GM18867 (cell line): ENCODE data around the gene SLC6A12.

Experiments
- ATAC-seq: cut with Tn5 transposase; IDR thresholded peaks from one replicate; pipeline ENCODE4 v1.9.1; 2021; ENCODE audit warnings: mild to moderate bottlenecking, moderate library complexity; ENCODE audit not compliant: unreplicated experiment

SLC6A12 gene

GRCh38 chr12:214003-214741 lies at the start of gene SLC6A12:
SLC6A12 (minus strand) TSS chr12:214157; CDS start chr12:209986, 4,171 bp downstream.
- no peak for ATAC-seq

GRCh38 chr12:263574-263973 lies 49.6 kb upstream of the SLC6A12 start:
- ATAC-seq = no peak

DNA sequence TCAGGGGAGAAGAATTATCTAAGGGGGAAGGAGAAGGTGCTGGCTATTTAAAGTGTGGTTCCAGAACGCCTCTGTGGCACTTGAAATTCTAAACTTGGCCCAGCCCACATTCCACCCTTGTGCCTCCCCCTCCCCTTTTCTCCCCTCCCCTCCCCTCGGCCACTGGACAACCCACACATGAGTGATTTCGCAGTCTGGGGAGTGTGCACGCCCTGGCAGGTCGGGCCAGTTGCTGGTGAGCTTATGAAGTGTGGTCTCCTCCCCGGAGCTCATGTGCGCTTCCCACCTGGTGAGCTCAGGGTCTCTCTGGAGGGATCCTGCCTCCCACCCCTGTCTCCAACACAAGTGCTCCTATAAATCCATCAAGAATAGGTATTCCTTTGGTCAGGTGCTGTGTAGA lies 48.9 kb upstream of the SLC6A12 start, which contains the start of gene SLC6A13:
SLC6A13 (minus strand) TSS at position 20 of the 400 bp plus-strand sequence. CDS start 2,784 bp downstream, outside the sequence.
- no peak for ATAC-seq

DNA sequence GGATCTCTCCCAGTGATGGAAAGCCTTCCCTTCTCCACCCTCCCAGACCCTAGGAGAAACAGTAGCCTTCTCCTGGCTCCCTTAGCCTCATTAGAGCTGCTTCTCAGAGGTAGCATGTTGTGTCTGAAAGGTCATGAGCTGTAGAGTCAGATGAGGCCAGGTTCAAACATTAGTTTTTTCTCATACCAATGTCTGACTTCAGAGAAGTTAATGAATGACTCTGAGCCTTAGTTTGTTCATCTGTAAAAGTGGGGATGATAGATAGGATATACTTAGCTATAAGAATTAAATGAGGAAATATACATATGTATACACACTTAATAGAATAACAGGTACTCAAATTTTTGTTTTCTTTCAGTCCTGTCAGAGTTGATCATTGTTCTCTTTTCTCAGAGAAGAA lies 48.2 kb upstream of the SLC6A12 start:
- ATAC-seq = no peak

GRCh38 chr12:257521-258321 lies 43.8 kb upstream of the SLC6A12 start:
- ATAC-seq = no peak

DNA sequence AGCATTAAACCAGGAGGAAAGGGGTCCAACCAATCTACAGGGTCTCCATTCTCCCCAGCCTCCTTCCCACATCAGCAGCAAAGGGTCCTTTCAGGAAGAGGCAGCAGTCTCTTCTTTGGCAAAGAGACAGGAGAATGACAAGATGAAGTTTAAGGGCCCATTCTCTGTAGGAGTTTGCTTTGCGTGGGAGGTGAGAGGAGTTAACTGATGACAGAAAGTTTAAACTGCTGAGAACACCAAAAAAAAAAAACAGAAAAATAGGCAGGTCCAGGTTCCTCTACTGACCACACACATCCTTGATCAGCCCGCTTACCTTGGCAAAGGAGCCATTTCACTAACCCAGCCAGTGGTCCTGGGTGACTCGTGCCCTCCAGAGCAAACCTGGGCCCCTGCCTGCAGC lies 43.0 kb upstream of the SLC6A12 start:
- no peak for ATAC-seq

- no peak for ATAC-seq
Measured at GRCh38 chr12:256225-256624, 42.3 kb upstream of the SLC6A12 start.

DNA sequence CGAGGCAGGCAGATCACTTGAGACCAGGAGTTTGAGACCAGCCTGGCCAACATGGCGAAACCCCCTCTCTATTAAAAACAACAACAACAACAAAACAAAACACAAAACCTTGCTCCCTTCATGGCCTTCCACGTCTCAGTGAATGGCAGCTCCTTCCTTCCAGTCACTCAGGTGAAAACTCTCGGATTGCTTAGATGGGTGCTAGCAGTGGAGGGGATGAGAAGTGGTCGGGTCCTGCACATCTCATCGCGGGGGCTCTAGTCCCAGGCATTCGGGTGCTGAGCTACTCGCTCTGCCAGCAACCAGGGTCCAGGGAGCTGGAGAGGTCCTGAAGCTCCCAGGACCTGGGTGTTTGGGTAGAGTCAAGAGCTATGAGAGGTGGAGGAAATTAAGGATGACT lies 41.0 kb upstream of the SLC6A12 start:
- no peak for ATAC-seq

GRCh38 chr12:254039-254438 lies 40.1 kb upstream of the SLC6A12 start:
- ATAC-seq = no peak

DNA sequence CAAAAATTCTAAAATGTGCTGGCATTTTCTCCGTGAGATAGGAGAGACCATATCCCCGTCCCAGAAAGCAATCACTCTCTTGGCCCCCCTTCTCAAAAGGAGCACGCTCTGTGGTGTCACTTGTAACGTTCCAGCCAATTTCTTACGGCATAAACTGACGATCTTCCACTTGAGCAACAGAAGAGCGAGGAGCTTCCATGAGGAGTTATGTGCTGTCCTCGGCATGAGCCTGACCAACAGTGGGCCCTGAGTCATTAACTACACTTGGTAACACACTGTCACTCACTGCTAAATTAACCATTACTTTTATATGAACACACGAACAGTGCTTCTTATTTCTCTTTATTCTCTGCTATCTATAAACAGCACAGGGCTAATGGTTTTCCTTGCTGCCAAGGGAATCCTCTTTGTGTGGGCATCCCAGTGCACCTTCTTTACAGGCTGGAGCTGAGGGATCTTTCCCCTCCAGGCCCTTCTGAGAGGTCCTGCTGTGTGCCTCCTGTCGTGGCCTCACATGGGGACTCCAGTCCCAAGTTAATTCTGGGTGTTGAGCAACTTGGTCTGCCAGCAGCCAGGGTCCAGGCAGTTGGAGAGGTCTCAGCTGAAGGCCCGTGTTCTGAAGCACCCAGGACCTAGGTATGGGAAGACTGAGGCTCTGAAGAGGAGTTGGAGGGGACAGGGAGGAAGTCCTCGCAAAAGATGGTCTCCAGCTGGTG lies 39.3 kb upstream of the SLC6A12 start:
- ATAC-seq = no peak

DNA sequence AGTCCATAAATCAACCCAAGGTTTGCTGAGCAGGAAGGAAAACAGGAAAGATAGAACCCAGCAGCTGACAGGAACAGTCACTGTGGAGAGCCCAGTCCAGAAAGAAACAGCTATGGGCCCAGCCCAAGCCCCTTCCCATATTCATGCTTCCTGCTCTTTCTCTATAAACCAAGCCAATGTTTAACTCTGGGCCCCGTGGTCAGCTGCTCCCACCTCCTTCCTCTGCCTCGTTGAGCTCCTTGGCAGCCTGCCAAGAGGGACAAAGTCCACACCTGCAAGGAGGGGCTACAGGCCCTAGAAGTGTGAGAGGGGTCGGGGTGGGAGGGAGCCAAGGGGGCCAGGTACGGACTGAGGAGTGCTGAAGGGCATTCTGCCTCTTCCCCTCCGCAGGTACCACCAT lies 38.7 kb upstream of the SLC6A12 start:
- ATAC-seq = no peak

DNA sequence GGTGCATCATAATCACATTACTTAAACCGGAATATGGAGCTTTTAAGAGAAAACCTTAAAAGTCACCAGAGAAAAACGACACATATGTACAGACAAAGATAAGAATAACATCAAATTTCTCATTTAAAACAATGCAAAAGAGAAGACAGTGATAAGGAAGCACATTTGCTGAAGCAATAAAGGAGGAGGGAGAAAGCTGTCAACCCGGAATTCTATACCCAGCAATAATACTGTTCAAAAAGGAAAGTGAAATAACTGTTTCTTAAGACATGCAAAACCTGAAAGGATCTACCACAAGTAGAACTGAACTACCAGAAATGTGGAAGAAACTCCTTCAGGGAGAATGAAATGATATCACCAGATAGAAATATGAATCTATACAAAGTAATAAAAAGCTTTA lies 33.3 kb upstream of the SLC6A12 start:
- no peak for ATAC-seq

DNA sequence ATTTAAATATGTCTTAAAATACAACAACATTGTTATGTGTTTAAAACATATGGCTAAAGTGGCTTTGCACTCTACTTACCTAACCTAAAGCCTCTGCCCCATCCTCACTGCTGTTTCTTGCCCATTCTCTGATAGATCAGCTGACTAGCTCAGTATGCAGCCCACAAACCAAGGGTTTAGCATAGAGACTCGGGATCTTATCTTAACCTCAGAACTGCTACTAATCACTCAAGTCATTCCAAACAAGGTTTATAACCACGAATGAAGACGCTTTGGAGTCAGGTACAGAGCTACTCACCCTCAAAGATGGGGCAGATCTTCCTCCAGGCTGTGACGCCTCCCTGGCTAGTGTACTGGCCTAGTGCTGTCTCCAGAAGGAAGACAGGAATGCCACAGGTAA lies 29.4 kb upstream of the SLC6A12 start:
- no peak for ATAC-seq

- ATAC-seq = no peak
Measured at GRCh38 chr12:242496-242895, 28.5 kb upstream of the SLC6A12 start.

DNA sequence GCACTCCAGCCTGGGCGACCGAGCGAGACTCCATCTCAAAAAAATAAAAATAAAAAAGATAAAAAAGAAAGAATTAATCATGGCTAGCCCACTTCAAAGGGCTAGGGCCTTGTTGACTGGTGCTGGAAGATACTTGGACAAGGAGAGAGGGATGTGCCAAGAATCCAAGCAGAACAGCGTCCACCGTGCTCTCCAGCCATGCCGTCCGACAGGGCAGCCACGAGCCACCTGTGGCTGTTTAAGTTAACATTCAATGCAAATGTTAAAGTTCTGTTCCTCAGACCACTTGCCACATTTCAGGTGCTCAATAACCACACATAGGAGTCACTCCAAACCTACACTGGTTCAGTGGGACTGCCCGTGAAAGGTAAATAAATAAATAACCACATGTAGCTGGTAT lies 27.3 kb upstream of the SLC6A12 start:
- ATAC-seq = no peak

DNA sequence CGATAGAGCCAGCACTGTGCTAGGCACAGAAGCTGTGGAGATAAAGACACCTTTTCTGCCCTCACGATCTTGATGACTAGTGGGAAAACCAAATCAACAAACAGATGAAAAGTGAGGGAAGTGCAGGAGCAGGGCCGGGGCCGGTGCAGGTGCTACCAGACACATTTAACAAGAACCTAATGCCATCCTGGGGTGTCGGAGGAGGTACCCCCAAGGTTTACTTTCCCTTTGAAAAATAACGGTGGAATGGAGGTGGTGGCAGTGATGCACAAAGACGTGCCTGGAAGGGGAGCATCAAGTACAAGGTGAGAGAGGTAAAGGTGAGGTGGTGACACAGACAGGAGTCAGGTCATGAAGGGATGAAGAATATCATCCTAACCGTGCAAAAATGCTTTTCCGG lies 26.6 kb upstream of the SLC6A12 start:
- no peak for ATAC-seq

DNA sequence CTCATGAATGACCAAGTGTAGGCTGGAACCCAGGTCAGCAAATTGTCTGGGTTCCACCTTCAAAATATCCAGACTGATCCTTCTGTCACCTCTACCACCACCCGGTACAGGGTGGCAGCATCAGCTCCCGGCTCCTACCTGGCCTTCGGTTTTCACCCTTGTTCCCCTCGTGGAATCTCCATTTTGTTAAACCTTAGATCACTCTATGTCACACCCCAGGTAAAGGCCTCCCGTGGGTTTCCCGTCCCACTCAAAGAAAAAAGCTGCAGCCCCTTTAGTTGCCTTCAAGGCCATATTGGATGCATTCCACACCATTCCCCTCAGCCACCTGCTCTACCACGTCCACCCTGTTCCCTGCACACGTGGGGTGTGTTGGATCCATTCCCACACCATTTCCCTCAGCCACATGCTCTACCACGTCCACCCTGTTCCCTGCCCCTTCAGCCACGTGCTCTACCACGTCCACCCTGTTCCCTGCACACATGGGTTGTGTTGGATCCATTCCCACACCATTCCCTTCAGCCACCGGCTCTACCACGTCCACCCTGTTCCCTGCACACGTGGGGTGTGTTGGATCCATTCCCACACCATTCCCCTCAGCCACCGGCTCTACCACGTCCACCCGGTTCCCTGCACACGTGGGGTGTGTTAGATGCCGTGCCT lies 24.9 kb upstream of the SLC6A12 start:
- ATAC-seq = no peak

GRCh38 chr12:238116-238515 lies 24.2 kb upstream of the SLC6A12 start:
- ATAC-seq = no peak

DNA sequence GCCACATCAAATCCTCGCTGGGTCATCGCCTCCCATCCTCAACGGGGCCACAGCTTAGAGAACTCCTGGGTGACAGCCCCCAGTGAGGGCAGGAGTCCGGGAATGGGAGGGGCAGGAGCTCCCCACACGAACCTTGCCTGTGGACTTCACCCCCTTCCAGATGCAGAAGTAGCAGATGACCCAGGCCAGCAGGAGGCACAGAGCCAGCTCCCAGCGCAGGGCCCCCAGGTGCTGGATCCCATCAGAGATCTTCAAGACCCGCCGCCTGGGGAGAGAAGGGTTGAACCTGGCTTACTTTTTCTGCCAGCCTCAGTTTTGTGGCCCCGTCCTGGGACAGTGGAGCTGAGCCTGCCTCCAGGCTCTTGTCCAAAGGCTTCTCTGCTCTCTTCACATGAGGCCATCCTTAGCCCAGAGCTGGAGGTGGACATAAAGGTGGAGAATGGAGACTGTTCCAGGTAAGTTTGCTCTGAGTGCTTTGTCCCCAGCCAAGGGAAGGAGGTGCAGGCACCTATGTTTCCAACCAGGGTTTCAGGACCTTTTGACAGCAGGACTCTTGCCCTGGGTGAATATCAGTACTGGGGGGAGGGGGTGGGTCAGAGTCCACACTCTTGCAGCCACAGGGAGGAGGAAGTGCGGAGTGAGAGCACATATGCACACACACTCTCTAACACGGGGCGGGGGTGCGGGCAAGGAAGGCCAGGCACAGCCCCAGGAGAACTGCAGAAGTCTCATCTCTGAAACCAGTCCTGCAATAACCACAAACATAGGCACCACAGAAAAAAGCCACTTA lies 23.3 kb upstream of the SLC6A12 start:
- no peak for ATAC-seq

DNA sequence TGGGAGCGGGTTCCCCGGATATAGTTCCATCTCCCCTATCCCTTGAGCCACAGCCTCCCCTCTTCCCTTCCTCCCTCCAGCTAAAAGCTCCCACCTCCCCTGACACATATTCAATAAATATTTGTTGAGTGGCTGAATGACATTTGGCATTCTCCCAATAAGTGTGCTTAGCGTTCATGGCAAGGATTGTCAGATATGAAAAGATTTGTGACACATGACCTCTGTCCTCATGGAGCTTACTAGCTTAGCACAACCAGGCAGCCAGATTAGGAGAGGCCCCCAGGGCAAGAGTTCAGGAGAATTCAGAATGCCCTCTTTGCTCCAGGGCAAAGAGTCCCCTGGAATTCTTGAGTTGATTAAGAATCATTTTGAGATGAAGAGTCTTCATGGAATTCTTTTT lies 22.5 kb upstream of the SLC6A12 start:
- no peak for ATAC-seq
